ENCODE data around the gene UXS1. TPM values are rescaled to one million over a fixed set of nuclear protein-coding genes. Genes with fewer than 3 reads are reported as not detected.

Gene UXS1
- polyA plus RNA-seq, 1 donor: 43.0 TPM

- Histone ChIP-seq H3K27ac (ENCODE audit: low read length) (no peak overlapping the region), H3K27me3 (ENCODE audit: control insufficient read depth, insufficient read depth, low read length) (no peaks in the 10 kb centered on the region), H3K4me3 (ENCODE audit: low read length) (no peak overlapping the region), H3K9me3 (ENCODE audit: control insufficient read depth, low read depth, low read length) (no peaks in the 10 kb centered on the region), H3K36me3 (ENCODE audit: control insufficient read depth, insufficient read depth, low read length) (no peaks in the 10 kb centered on the region), H3K4me1 (ENCODE audit: control insufficient read depth, insufficient read depth, low read length) (no peaks in the 10 kb centered on the region)
- no CpG with 5 or more reads among the region's 6 CpGs for WGBS (ENCODE audit: insufficient coverage, low lambda C conversion rate)
- DNase-seq: no peak
Measured at GRCh38 chr2:106044859-106045258, 149.2 kb downstream of the UXS1 start.

DNA sequence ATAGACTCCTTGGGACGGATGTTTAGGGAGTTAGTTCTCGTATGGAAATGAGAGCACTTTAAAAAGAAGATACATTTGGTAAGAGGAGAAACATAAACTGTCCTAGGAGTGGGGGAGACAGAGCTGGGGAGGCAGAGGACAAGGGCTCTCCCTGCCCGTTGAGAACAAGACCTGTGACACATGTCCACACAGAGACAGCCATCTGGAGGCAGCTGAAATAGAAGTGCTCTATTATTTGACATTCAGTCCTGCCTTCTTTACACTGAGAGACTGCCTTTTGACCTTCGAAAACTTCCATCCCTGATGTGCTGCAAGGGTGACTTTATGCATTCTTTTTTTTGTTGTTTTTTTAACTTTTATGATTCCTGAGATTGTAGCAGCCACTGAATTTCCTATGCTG, 150.1 kb downstream of the UXS1 start:
- DNase-seq: no peak
- Histone ChIP-seq H3K9me3 (ENCODE audit: control insufficient read depth, low read depth, low read length) (no peaks in the 10 kb centered on the region), H3K27ac (ENCODE audit: low read length) (no peak overlapping the region), H3K4me3 (ENCODE audit: low read length) (no peak overlapping the region), H3K27me3 (ENCODE audit: control insufficient read depth, insufficient read depth, low read length) (no peaks in the 10 kb centered on the region), H3K36me3 (ENCODE audit: control insufficient read depth, insufficient read depth, low read length) (no peaks in the 10 kb centered on the region), H3K4me1 (ENCODE audit: control insufficient read depth, insufficient read depth, low read length) (no peaks in the 10 kb centered on the region)
- 73% methylated on average over 3 of the region's 4 CpGs for WGBS (ENCODE audit: insufficient coverage, low lambda C conversion rate)
